NCI-H187 treated with DMSO at 0.1 percent for 48 hours (cell line): ENCODE measurements around the gene EIF5A2.

Source experiments
- DNase-seq: peaks from one replicate; lab custom pipeline; 2025; lab: John Stamatoyannopoulos, UW

EIF5A2 gene

DNA sequence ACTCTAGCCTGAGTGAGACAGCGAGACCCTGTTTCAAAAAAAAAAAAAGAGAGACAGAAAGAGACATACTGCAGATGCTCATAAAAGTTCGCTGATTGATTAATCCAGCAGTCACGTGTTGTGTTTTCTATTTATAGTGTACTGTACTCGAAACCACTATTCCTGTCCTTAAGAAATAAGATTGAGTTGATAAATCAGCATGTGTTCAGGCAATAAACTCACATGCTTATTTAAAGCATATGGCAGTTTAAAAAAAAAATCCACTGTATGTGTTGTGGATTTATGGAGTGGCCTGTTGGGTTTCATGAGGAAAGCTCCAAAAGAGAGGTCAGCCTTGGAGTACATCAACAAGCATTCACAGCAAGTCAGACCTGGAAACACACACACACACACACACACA lies 56.1 kb downstream of the EIF5A2 start:
- DNase-seq = no peak

GRCh38 chr3:170848292-170848917 lies 60.0 kb downstream of the EIF5A2 start:
- no peak for DNase-seq

GRCh38 chr3:170844377-170844776 lies 64.1 kb downstream of the EIF5A2 start:
- no peak for DNase-seq

DNA sequence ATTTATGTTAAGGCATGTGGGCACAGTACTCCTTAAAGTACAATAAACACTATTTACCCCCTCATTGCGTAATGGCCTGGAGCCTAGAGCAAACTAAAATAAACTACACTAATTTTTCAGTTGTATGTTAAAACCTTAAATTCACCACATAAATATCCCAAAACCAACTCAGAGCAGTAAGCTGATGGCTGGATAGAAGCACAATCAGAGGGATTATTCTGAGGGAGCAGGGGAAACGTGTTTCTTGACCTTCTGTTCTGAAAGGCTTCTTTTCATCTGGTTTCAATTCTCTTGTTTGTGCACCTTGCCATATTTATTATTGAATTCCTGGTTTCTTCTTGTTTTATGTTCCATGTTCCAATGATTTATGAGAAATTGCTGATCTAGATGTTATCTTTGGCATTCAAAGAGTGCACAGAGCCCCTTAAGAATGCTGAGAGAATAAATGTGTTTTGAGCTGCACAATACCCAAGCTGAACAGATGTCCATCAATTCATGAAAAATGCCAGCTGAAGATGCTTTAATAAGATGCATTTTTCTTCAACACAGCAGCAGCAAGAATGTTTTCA lies 68.1 kb downstream of the EIF5A2 start:
- no peak for DNase-seq

DNA sequence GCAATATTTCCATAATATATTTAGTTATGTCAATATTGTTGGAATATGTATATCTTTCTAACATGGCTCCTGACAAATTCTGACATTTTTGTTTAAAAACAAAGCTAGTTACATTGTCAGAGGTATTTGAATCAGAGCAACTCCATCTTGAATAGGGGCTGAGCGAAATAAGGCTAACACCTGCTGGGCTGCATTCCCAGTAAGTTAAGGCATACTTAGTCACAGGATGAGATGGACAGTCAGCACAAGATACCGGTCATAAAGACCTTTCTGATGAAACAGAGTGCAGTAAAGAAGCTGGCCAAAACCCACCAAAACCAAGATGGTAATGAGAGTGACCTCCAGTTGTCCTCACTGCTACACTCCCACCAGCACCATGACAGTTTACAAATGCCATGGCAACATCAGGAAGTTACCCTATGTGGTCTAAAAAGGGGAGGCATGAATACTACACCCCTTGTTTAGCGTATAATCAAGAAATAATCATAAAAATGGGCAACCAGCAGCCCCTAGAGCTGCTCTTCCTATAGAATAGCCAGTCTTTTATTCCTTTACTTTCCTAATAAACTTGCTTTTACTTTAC lies 68.8 kb downstream of the EIF5A2 start:
- no peak for DNase-seq
